Omental fat pad (tissue), 4 donors: ENCODE data around the gene ZFAND3. TPM values are rescaled to one million over a fixed set of nuclear protein-coding genes. Genes with fewer than 3 reads are reported as not detected.

Source experiments
- ATAC-seq: fragments of 150-250 bp; one replicate; pipeline ENCODE4 v1.9.1; 2016; ENCODE audit warnings: mild to moderate bottlenecking, moderate library complexity; ENCODE audit not compliant: low FRiP score
- DNase-seq: peaks from one replicate; pipeline ENCODE4 v3.0.0-alpha.2; 2019; ENCODE audit warnings: low spot score
- total RNA-seq, 4 donors: library from RNA; depleted of rRNA; stranded (reverse); fragments of >200 nt; gene quantifications; one replicate each; pipeline ENCODE4 v1.1.0, GENCODE V29; 2016
- TF ChIP-seq, protein P1 (sequence below), 3 donors: fragments of 450-650 bp; IDR thresholded peaks; one replicate each; pipeline ENCODE4 v1.5.1; 2016 to 2017; ENCODE audit warnings: antibody characterized with exemption in 3 of 3, mild to moderate bottlenecking in 3 of 3, moderate library complexity in 2 of 3

ZFAND3 gene
- total RNA-seq, 4 donors from 2014 or later: 28.8 to 43.8 (median 38.0) TPM

DNA sequence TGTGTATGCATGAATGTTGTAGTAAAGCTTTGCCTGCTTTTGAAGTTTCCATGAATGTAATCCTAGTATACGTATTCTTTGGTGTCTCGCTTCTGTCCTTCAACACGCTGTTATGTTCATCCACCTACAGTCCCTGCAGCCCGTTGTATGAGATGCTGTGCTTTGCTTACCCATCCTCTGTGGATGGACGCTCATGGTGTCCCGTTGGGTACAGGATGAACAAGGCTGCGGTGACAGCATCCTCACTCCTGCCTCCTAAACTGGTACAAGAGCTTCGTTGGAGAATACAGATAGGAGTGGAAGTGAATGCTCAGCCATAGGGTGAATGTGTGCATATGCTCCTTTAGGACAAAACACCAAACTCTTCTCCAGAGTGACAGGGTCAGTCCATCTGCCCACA lies 366.2 kb downstream of the ZFAND3 start:
- ATAC-seq: no peak
- TF ChIP-seq, protein P1, sequence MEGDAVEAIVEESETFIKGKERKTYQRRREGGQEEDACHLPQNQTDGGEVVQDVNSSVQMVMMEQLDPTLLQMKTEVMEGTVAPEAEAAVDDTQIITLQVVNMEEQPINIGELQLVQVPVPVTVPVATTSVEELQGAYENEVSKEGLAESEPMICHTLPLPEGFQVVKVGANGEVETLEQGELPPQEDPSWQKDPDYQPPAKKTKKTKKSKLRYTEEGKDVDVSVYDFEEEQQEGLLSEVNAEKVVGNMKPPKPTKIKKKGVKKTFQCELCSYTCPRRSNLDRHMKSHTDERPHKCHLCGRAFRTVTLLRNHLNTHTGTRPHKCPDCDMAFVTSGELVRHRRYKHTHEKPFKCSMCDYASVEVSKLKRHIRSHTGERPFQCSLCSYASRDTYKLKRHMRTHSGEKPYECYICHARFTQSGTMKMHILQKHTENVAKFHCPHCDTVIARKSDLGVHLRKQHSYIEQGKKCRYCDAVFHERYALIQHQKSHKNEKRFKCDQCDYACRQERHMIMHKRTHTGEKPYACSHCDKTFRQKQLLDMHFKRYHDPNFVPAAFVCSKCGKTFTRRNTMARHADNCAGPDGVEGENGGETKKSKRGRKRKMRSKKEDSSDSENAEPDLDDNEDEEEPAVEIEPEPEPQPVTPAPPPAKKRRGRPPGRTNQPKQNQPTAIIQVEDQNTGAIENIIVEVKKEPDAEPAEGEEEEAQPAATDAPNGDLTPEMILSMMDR (IDR thresholded peaks at IDR 0.05): no peak
- no peak for DNase-seq

DNA sequence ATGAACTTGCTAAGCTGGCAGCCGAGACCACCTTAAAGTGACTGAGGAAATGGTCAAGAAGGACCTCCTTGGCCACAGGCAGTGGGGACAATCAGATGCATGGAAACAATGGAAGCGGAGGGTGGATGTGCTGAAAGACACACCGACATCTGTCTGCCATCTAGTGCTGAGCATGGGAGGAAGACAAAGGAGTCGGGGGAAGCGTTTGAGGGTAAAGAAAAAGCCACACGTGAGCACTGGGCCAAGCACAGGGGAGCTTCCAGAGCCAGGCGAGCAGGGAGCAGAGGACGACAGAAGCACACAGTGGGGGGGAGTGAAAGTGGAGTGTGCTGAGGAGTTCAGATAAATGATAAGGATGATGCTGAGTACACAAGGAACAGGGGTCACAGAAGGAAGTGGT lies 367.8 kb downstream of the ZFAND3 start:
- ATAC-seq: no peak
- no peak for DNase-seq
- TF ChIP-seq, protein P1 (IDR thresholded peaks at IDR 0.05): no peak

DNA sequence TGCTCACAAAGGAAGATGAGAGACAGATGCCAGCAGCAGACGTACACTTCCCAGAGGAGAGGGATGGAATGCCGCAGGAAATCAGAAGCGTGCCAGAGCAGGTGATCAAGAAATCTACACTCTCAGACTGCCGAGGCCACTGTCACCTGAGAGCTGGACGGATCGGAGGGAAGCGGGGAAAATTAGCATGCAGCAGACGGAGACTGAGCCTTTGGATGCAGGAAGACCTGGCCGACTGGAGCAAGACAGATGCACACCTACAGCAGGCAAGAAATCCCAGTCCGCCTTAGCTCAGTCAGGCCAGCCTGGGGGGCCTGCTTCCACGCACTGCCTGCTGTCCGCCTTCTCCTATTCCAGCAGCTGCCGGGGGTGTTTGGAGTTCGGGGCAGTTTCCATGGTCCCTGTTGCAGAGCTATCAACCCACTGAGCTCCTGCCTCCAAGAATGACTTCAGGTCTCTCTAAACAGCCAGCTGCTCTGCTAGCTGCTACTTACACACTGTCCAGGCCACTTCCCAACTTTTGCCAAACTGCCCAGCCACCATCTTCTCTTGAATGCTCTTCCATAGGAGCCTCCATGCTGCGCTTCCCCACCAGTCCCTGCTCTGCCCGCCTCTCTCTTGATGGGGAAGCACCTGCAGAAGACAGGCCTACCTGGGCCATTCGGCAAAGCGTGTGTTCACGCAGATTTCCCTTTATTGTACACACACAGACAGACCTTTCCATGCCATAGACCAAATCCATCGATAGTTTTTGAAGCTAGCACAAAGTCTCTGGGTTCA lies 368.5 kb downstream of the ZFAND3 start:
- no peak for ATAC-seq
- TF ChIP-seq, protein P1 (IDR thresholded peaks at IDR 0.05): no peak
- DNase-seq: no peak

DNA sequence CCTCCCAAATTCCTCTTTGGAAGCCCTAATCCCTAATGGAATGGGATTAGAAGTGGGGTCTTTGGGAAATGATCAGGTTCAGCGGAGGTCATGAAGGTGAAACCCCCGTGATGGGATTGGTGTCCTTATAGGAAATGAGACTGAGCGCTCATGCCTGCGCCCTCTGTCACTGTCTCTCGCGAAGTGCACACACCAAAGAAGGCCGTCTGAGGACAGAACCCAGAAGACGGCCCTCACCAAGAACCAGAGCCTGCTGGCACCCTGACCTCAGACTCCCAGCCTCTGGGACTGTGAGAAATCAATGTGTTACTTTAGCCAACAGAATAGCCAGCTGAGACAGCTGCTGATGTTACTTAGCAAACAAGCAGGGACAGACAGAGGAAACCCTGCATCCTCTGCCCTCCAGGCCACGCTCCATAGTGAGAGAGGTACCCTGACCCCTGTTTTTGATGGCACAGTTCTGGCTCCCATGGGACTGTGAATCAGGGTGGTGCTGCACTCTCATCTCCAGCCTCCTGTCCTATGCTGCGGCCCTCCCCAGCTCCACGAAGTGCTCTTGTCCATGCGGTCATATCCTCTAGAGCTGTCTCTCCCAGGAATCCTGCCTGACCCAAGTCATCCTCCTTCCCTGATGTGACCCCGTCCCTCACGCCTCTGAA lies 369.3 kb downstream of the ZFAND3 start:
- DNase-seq (no peak), ATAC-seq (no peak)
- TF ChIP-seq, protein P1 (IDR thresholded peaks at IDR 0.05): no peak

DNA sequence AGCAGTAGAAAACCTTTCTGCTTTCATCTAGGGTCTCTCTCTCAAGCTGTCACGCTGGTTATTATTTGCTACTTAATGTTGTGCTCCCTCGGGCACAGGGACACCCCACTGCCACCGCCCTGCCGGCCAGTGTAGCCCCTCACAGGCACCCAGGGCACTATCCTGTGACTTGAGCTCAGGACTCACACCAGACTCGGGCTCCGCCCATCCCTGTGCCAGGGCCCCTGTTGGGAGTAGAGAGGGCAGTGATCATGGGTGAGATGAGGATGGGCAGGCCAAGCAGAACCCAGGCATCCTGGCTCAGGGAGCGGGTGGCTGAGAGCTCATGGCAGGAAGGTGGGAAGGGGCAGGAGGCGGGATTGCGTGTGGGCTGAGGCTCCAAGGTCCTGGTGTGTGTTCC lies 371.9 kb downstream of the ZFAND3 start:
- DNase-seq: no peak
- no peak for ATAC-seq
- TF ChIP-seq, protein P1 (IDR thresholded peaks at IDR 0.05): no peak

DNA sequence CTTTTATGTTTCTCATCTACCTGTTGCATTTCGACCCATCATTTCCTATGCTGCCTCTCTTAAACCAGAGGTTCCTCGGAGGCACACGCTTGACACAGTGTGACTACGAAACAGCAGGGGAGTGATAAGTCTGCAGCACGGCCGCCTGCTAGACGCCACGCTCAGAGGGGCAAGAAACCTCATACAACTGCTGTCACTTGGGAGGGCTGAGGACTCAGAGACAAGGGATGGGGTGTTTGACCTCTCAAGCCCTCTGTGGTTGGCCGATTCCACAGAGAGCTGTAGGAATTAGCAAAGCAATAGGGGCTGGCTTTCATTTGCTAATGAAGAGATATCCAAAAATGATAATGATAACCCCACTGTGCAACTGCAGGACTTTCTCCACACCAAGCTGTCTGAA lies 372.5 kb downstream of the ZFAND3 start:
- DNase-seq (no peak), ATAC-seq (no peak)
- TF ChIP-seq, protein P1 (IDR thresholded peaks at IDR 0.05): no peak

DNA sequence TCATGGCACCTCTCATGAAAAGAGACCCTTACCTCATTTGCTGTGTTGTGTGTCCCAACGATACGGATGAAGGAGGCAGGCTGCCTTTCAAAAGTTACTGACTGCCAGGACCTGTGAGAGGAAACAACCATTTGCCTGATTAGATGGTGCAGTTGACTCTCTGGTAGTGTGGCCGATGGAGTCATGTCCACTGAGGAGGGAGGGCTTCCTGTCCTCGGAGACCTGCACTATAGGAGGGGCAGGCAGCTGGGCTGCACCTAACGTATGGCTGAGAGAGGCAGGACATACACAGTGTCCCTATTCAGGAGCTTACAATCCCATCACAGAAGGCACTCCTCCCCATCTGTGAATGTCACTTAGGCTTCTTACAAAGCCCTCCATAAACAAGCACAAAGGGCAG lies 373.0 kb downstream of the ZFAND3 start:
- TF ChIP-seq, protein P1 (IDR thresholded peaks at IDR 0.05): no peak
- ATAC-seq (no peak), DNase-seq (no peak)
